GM12892 (cell line): ENCODE results near the gene NTN1.

ENCODE experiments used
- POLR2A ChIP-seq: IDR thresholded peaks from 2 replicates; pipeline ENCODE4 v1.6.1; 2011; ENCODE audit warnings: low read depth, low read length, control low read depth
- POLR2AphosphoS5 ChIP-seq: IDR thresholded peaks from 2 replicates; pipeline ENCODE4 v1.6.1; 2011; ENCODE audit warnings: low read depth, low read length, control low read depth

- no peak for TF ChIP-seq POLR2AphosphoS5
- no peak for TF ChIP-seq POLR2A
These were observed 149.5 kb downstream of the NTN1 start for GRCh38 chr17:9170853-9171252.
